ENCODE measurements around the gene SEMA3B.
A peak's percentile ranks its signal among the peaks of the same experiment; 100 is the strongest.

Gene SEMA3B

GRCh38 chr3:50292159-50293078 lies 23.5 kb downstream of the SEMA3B start, which contains the start of gene IFRD2:
IFRD2 (minus strand) TSS chr3:50292429; CDS start chr3:50292274, 155 bp downstream.
- peak within 1 kb of the TSS; percentile 84 to 87 for H3K4me3 ChIP-seq (ENCODE audit: low read depth in 1 of 2, low read length in 2 of 2)
- no peaks in the 10 kb centered on the region for H3K9me3 ChIP-seq (ENCODE audit: low read length)
- H3K9ac ChIP-seq (ENCODE audit: low read length) = peak within 1 kb of the TSS; percentile 82
- peak within 1 kb of the TSS; percentile 65 for H3K27ac ChIP-seq (ENCODE audit: low read depth, low read length)
- peaks cover 25% of the 10 kb centered on the region for H3K4me1 ChIP-seq (ENCODE audit: insufficient read depth, low read length)
- H3K27me3 ChIP-seq (ENCODE audit: control insufficient read depth in 1 of 2, insufficient read depth in 2 of 2, low read length in 2 of 2) = no peaks in the 10 kb centered on the region
- H3K36me3 ChIP-seq (ENCODE audit: insufficient read depth, low read length) = peaks cover 32% of the 10 kb centered on the region

DNA sequence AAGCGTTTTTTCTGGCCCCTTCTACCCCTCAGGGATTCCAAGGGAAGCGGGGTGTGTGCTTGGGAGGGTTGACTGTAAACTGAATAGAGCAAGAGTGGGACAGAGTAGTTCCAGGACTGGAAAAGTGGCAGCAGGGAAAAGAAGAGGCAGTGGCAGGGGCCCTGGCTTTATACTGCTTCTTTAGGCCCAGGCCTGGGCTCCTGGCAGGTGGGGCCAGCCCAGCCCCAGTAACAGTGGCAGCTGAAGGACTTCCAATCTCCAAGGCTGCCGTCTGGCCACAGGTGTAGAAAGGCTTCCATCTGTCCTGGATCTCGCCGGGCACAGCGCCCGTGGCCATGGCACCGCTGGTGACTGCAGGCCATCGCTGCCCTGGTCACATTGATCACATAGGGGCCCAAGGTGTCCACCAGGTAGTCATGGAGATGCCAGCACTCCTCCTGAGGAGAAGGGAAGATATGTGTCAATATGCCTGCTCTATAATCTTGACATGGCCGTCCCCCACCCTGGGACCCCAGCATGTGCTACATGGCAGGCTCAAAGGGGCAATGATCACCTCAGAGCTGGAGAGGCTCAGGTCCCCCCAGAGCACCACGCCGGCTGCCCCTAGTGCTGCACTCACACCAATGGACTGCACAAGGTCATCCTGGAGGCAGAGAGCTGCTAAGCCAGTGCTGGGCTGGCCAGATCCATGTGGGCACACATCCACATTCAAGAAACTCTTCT lies 24.3 kb downstream of the SEMA3B start:
- Histone ChIP-seq H3K27me3 (ENCODE audit: control insufficient read depth in 1 of 2, insufficient read depth in 2 of 2, low read length in 2 of 2) (no peaks in the 10 kb centered on the region), H3K36me3 (ENCODE audit: insufficient read depth, low read length) (peaks cover 23% of the 10 kb centered on the region), H3K4me3 (ENCODE audit: low read depth in 1 of 2, low read length in 2 of 2) (peak overlapping the region in 1 of 2 donors; percentile 49), H3K27ac (ENCODE audit: low read depth, low read length) (peak overlapping the region; percentile 64), H3K4me1 (ENCODE audit: insufficient read depth, low read length) (peaks cover 29% of the 10 kb centered on the region), H3K9me3 (ENCODE audit: low read length) (no peaks in the 10 kb centered on the region), H3K9ac (ENCODE audit: low read length) (peak overlapping the region; percentile 76)

DNA sequence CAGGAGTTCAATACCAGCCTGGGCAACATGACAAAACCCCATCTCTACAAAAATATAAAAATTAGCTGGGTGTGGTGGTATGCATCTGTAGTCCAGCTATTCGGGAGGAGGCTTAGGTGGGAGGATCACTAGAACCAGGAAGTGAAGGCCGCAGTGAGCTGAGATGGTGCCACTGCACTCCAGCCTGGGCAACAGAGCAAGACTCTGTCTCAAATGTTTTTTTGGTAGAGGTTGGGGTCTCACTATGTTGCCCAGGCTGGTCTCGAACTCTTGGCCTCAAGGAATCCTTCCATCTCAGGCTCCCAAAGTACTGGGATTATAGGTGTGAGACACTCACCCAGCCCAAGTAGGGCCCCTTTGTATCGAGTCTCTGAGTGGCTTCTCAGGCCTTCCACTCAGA lies 25.1 kb downstream of the SEMA3B start:
- Histone ChIP-seq H3K9ac (ENCODE audit: low read length) (no peak overlapping the region), H3K4me3 (ENCODE audit: low read depth in 1 of 2, low read length in 2 of 2) (no peak overlapping the region), H3K4me1 (ENCODE audit: insufficient read depth, low read length) (peaks cover 35% of the 10 kb centered on the region), H3K27ac (ENCODE audit: low read depth, low read length) (no peak overlapping the region), H3K27me3 (ENCODE audit: control insufficient read depth in 1 of 2, insufficient read depth in 2 of 2, low read length in 2 of 2) (no peaks in the 10 kb centered on the region), H3K9me3 (ENCODE audit: low read length) (no peaks in the 10 kb centered on the region), H3K36me3 (ENCODE audit: insufficient read depth, low read length) (peaks cover 15% of the 10 kb centered on the region)

DNA sequence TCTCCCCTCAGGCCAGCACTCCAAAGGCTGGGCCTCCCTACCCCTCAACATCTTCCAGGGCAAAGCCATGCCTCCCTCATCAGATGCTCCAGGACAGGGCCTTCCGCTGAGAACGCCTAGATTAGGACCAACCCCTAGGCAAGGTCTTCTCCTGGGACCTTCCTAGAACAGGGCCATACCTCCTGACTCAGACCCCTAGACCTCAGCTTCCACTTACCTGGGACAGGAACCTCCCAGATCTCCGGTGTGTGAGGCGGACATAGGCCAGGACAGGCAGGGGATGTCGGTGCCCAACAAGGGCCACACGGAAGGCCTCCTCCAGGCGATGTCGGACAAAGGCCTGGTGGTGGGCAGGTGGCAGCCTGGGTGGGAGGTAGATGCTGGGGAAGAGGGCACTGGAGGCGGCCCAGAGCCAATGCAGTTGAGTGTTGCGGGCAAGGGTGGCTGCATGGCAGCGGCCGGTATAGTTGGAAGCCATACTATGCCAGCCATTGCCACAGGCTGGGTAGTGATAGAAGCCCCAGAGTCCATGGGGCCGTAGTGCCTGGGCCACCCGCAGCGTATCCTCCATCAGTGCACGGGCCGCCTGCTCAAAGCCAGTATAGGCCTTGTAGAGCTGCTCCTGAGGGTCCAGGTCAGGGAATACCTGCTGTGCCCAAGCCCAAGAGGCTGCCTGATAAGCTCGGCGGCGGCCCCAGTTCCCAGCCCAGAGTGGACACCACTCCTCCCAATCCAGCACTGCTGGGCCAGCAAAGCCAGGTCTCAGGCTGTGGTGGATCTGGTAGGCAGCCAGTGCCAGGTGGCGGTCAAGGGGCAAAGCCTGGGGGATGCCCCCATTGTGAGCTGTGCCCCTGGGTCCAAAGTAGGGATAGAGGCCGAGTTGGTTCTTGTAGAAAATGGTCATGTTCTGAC lies 25.8 kb downstream of the SEMA3B start:
- H3K27ac ChIP-seq (ENCODE audit: low read depth, low read length) = no peak overlapping the region
- no peak overlapping the region for H3K9ac ChIP-seq (ENCODE audit: low read length)
- no peaks in the 10 kb centered on the region for H3K27me3 ChIP-seq (ENCODE audit: control insufficient read depth in 1 of 2, insufficient read depth in 2 of 2, low read length in 2 of 2)
- H3K4me1 ChIP-seq (ENCODE audit: insufficient read depth, low read length) = peaks cover 36% of the 10 kb centered on the region
- H3K36me3 ChIP-seq (ENCODE audit: insufficient read depth, low read length) = peaks cover 8% of the 10 kb centered on the region
- no peaks in the 10 kb centered on the region for H3K9me3 ChIP-seq (ENCODE audit: low read length)
- H3K4me3 ChIP-seq (ENCODE audit: low read depth in 1 of 2, low read length in 2 of 2) = no peak overlapping the region

DNA sequence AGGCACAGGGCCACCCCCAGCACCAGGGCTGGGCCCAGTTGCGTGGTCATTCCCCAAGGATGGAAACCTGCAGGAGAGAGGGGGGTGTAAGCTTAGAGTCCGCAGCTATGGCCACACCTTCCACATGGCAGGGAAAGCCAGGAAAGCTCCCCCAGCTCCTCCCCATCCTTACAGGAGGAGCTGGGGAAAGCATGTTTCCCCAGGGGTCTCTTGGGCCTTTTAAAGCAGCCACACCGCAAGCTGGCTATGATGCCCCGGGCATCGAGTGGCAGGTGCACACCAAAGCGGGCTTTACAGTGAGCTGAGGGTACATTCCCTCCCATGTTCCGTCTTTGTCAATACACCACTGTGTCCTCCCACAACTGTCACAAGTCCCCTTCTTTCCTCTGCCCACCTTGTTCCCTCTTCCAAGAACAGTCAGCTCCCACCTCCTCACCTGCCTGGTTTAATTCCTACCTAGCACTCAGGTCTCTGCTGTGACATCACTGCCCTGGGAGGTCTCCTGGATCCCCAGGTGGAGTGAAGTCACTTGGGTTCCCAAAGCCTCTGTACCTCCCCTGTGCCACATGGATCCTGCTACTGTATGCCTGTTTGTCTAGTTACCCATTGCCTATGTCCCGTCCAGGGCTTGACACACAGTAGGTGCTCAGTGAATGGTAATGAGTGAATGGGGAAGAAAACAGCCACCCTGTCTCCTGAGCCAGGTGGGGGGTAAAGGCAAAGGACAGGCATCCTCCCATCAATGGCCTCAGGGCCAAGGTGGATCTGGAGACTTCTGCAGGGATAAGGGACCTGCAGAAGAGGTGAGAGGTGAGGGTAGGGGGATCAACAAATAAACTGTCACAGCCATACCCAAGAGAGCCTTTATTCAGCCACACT lies 26.8 kb downstream of the SEMA3B start:
- H3K4me3 ChIP-seq (ENCODE audit: low read depth in 1 of 2, low read length in 2 of 2) = no peak overlapping the region
- no peaks in the 10 kb centered on the region for H3K36me3 ChIP-seq (ENCODE audit: insufficient read depth, low read length)
- H3K4me1 ChIP-seq (ENCODE audit: insufficient read depth, low read length) = peaks cover 39% of the 10 kb centered on the region
- no peak overlapping the region for H3K27ac ChIP-seq (ENCODE audit: low read depth, low read length)
- H3K9me3 ChIP-seq (ENCODE audit: low read length) = no peaks in the 10 kb centered on the region
- H3K27me3 ChIP-seq (ENCODE audit: control insufficient read depth in 1 of 2, insufficient read depth in 2 of 2, low read length in 2 of 2) = no peaks in the 10 kb centered on the region
- no peak overlapping the region for H3K9ac ChIP-seq (ENCODE audit: low read length)

- no peaks in the 10 kb centered on the region for H3K36me3 ChIP-seq (ENCODE audit: insufficient read depth, low read length)
- peaks cover 35% of the 10 kb centered on the region for H3K4me1 ChIP-seq (ENCODE audit: insufficient read depth, low read length)
- H3K27ac ChIP-seq (ENCODE audit: low read depth, low read length) = no peak overlapping the region
- H3K9ac ChIP-seq (ENCODE audit: low read length) = no peak overlapping the region
- no peak overlapping the region for H3K4me3 ChIP-seq (ENCODE audit: low read depth in 1 of 2, low read length in 2 of 2)
- H3K9me3 ChIP-seq (ENCODE audit: low read length) = no peaks in the 10 kb centered on the region
- H3K27me3 ChIP-seq (ENCODE audit: control insufficient read depth in 1 of 2, insufficient read depth in 2 of 2, low read length in 2 of 2) = no peaks in the 10 kb centered on the region
Observed at GRCh38 chr3:50296721-50297383, 27.9 kb downstream of the SEMA3B start.

- no peaks in the 10 kb centered on the region for H3K27me3 ChIP-seq (ENCODE audit: control insufficient read depth in 1 of 2, insufficient read depth in 2 of 2, low read length in 2 of 2)
- no peaks in the 10 kb centered on the region for H3K36me3 ChIP-seq (ENCODE audit: insufficient read depth, low read length)
- H3K9ac ChIP-seq (ENCODE audit: low read length) = no peak overlapping the region
- H3K4me1 ChIP-seq (ENCODE audit: insufficient read depth, low read length) = peaks cover 35% of the 10 kb centered on the region
- H3K27ac ChIP-seq (ENCODE audit: low read depth, low read length) = no peak overlapping the region
- H3K9me3 ChIP-seq (ENCODE audit: low read length) = no peaks in the 10 kb centered on the region
- no peak overlapping the region for H3K4me3 ChIP-seq (ENCODE audit: low read depth in 1 of 2, low read length in 2 of 2)
Observed at GRCh38 chr3:50297384-50297775, 28.4 kb downstream of the SEMA3B start.

DNA sequence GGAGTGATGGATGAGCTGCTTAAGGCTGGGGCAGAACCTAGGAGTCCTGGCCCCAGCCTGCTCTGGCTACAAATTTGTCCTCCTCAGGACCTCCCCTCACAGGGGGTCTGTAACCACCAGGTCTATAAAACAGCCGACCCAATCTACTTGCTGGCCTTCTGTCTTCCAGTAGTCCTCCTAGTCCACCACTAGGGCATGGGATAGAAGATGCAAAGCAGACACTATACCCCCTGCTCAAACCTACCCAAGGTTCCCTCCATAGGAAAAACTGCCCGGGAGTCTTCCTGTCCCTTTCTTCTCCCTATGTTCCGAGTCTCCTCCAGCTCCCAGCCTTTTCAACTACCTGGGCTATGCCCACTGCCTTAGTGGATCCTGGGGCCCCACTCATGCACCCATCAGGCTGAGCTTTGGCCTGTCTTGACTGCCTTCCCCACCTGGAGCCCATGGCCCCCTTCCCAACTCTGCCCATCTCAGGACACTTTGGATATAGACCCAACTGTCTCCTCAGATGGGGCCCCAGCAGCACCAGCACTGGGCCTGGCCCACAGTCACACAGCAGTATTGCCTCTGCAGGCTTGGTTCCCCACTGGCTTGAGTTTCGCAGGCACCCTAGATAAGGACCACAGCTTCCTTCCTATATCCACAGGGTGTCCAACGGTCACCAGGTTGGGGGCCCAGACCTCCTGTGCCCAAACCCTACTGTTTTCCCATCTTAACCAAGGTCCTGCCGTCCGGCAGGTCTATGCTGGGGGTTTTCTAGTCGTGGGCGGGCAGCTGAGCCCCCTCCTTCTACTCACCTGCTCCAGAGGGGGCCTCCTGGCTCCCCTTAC lies 29.2 kb downstream of the SEMA3B start:
- Histone ChIP-seq H3K27me3 (ENCODE audit: control insufficient read depth in 1 of 2, insufficient read depth in 2 of 2, low read length in 2 of 2) (no peaks in the 10 kb centered on the region), H3K4me1 (ENCODE audit: insufficient read depth, low read length) (peaks cover 30% of the 10 kb centered on the region), H3K9ac (ENCODE audit: low read length) (peak overlapping the region; percentile 95), H3K9me3 (ENCODE audit: low read length) (no peaks in the 10 kb centered on the region), H3K36me3 (ENCODE audit: insufficient read depth, low read length) (no peaks in the 10 kb centered on the region), H3K4me3 (ENCODE audit: low read depth in 1 of 2, low read length in 2 of 2) (peak overlapping the region; percentile 84 to 91), H3K27ac (ENCODE audit: low read depth, low read length) (peak overlapping the region; percentile 80)

- Histone ChIP-seq H3K27ac (ENCODE audit: low read depth, low read length) (peak within 1 kb of the TSS; percentile 89), H3K4me1 (ENCODE audit: insufficient read depth, low read length) (peaks cover 28% of the 10 kb centered on the region), H3K4me3 (ENCODE audit: low read depth in 1 of 2, low read length in 2 of 2) (peak within 1 kb of the TSS; percentile 84 to 91), H3K9me3 (ENCODE audit: low read length) (no peaks in the 10 kb centered on the region), H3K36me3 (ENCODE audit: insufficient read depth, low read length) (no peaks in the 10 kb centered on the region), H3K9ac (ENCODE audit: low read length) (peak within 1 kb of the TSS; percentile 95), H3K27me3 (ENCODE audit: control insufficient read depth in 1 of 2, insufficient read depth in 2 of 2, low read length in 2 of 2) (no peaks in the 10 kb centered on the region)
Observed at GRCh38 chr3:50298836-50299637, 30.1 kb downstream of the SEMA3B start, which contains the start of the genes HYAL3 and NAA80. HYAL3 (minus strand) TSS chr3:50299405; CDS start chr3:50295602, 3,803 bp downstream. NAA80 (minus strand) TSS chr3:50299405; CDS start chr3:50297463, 1,942 bp downstream.

Measured in muscle layer of colon (tissue), 2 donors.